GM23338 (cell line): ENCODE results near the gene EMID1. TPM values are rescaled to one million over a fixed set of nuclear protein-coding genes. Genes with fewer than 3 reads are reported as not detected.

Experiments
- ATAC-seq: fragments of 200-7000 bp; cut with Tn5 transposase; 3 replicates; pipeline ENCODE4 v1.9.1; 2020
- DNase-seq: peaks from one replicate; pipeline ENCODE4 v3.0.0-alpha.2; 2015; ENCODE audit warnings: low spot score
- H2AFZ ChIP-seq: fragments of 200-600 bp; sonication (generic); 2 replicates; pipeline ENCODE4 v1.8.0; 2016; ENCODE audit warnings: antibody characterized with exemption, mild to moderate bottlenecking, moderate library complexity
- H3F3A ChIP-seq: fragments of 200-600 bp; sonication (generic); replicated peaks from 2 replicates; pipeline ENCODE4 v1.8.0; 2017; ENCODE audit warnings: antibody characterized with exemption, mixed run types, low read depth
- H3K27ac ChIP-seq: fragments of 200-600 bp; sonication (generic); 2 replicates; pipeline ENCODE4 v1.6.1; 2016; ENCODE audit warnings: low read depth
- H3K27me3 ChIP-seq: fragments of 200-600 bp; sonication (generic); 2 replicates; pipeline ENCODE4 v1.8.0; 2016; ENCODE audit warnings: mild to moderate bottlenecking, mixed run types, moderate library complexity; ENCODE audit not compliant: insufficient read depth
- H3K36me3 ChIP-seq: fragments of 200-600 bp; sonication (generic); 2 replicates; pipeline ENCODE4 v1.8.0; 2016; ENCODE audit warnings: mild to moderate bottlenecking; ENCODE audit not compliant: insufficient read depth
- H3K4me1 ChIP-seq: fragments of 200-600 bp; sonication (generic); 2 replicates; pipeline ENCODE4 v1.8.0; 2016; ENCODE audit warnings: mild to moderate bottlenecking, moderate library complexity; ENCODE audit not compliant: insufficient read depth
- H3K4me2 ChIP-seq: fragments of 200-600 bp; sonication (generic); 2 replicates; pipeline ENCODE4 v1.7.1; 2017; ENCODE audit warnings: mixed run types
- H3K4me3 ChIP-seq: fragments of 200-600 bp; sonication (generic); 2 replicates; pipeline ENCODE4 v1.6.1; 2016; ENCODE audit warnings: mixed run types
- H3K79me2 ChIP-seq: fragments of 200-600 bp; sonication (generic); replicated peaks from 2 replicates; pipeline ENCODE4 v1.8.0; 2017; ENCODE audit warnings: mild to moderate bottlenecking; ENCODE audit not compliant: insufficient read depth
- H3K9me2 ChIP-seq: fragments of 200-600 bp; sonication (generic); 2 replicates; pipeline ENCODE4 v1.8.0; 2017; ENCODE audit not compliant: insufficient read depth
- H4K20me1 ChIP-seq: fragments of 200-600 bp; sonication (generic); replicated peaks from 2 replicates; pipeline ENCODE4 v1.8.0; 2017; ENCODE audit warnings: mild to moderate bottlenecking; ENCODE audit not compliant: insufficient read depth
- H3K27ac Mint-ChIP-seq: 2 replicates; pipeline ENCODE4 v1.8.0; 2020; ENCODE audit warnings: inconsistent platforms, mild to moderate bottlenecking, moderate library complexity, mixed read lengths
- H3K27me3 Mint-ChIP-seq: 3 replicates; pipeline ENCODE4 v1.8.0; 2022; ENCODE audit warnings: low read depth, mild to moderate bottlenecking, moderate library complexity, mixed read lengths, inconsistent platforms; ENCODE audit not compliant: insufficient read depth, poor library complexity
- H3K36me3 Mint-ChIP-seq: 3 replicates; pipeline ENCODE4 v1.8.0; 2021; ENCODE audit warnings: low read depth, mild to moderate bottlenecking, inconsistent platforms, moderate library complexity, mixed read lengths
- H3K4me1 Mint-ChIP-seq: 3 replicates; pipeline ENCODE4 v1.8.0; 2020; ENCODE audit warnings: mild to moderate bottlenecking, inconsistent platforms, mixed read lengths
- H3K4me3 Mint-ChIP-seq: 3 replicates; pipeline ENCODE4 v1.8.0; 2021; ENCODE audit warnings: moderate library complexity, mild to moderate bottlenecking, inconsistent platforms, mixed read lengths
- H3K9me3 Mint-ChIP-seq: 3 replicates; pipeline ENCODE4 v1.8.0; 2020; ENCODE audit warnings: moderate library complexity, mild to moderate bottlenecking, inconsistent platforms, mixed read lengths
- EZH2 ChIP-seq: fragments of 200-600 bp; sonication (generic); IDR thresholded peaks from one replicate; pipeline ENCODE4 v1.8.0; 2017; ENCODE audit warnings: antibody characterized with exemption, mild to moderate bottlenecking, low read depth; ENCODE audit not compliant: unreplicated experiment
- JUNB ChIP-seq: IDR thresholded peaks from one replicate; pipeline ENCODE4 v1.6.1; 2016; ENCODE audit warnings: antibody characterized with exemption; ENCODE audit not compliant: unreplicated experiment
- STAT1 ChIP-seq: IDR thresholded peaks from one replicate; pipeline ENCODE4 v1.6.1; 2016; ENCODE audit warnings: antibody characterized with exemption; ENCODE audit not compliant: unreplicated experiment
- ZNF331 ChIP-seq: fragments of 250-450 bp; sonication (Bioruptor Pico); IDR thresholded peaks from 2 replicates; pipeline ENCODE4 v1.5.0; 2020; ENCODE audit warnings: low read depth, mild to moderate bottlenecking, moderate library complexity
- polyA plus RNA-seq: library from polyadenylated mRNA; unstranded; fragments of >200 nt; fragmentation: Nextera tagmentation; extraction: Ambion mirVana; gene quantifications from 2 replicates; pipeline ENCODE4 v1.2.1, GENCODE V29; 2016
- total RNA-seq: library from RNA; depleted of rRNA; stranded (reverse); fragments of >200 nt; shearing (Covaris generic); gene quantifications from 2 replicates; pipeline ENCODE4 v1.2.3, GENCODE V29; 2014
- TF ChIP-seq, protein P1 (sequence below): fragments of 250-450 bp; sonication (Bioruptor Pico); IDR thresholded peaks from 2 replicates; pipeline ENCODE4 v1.5.0; 2020; ENCODE audit warnings: mild to moderate bottlenecking, moderate library complexity

Gene EMID1
- total and polyA plus RNA-seq, 2 experiments from 2014 or later, result 3.0 to 13.4 TPM

DNA sequence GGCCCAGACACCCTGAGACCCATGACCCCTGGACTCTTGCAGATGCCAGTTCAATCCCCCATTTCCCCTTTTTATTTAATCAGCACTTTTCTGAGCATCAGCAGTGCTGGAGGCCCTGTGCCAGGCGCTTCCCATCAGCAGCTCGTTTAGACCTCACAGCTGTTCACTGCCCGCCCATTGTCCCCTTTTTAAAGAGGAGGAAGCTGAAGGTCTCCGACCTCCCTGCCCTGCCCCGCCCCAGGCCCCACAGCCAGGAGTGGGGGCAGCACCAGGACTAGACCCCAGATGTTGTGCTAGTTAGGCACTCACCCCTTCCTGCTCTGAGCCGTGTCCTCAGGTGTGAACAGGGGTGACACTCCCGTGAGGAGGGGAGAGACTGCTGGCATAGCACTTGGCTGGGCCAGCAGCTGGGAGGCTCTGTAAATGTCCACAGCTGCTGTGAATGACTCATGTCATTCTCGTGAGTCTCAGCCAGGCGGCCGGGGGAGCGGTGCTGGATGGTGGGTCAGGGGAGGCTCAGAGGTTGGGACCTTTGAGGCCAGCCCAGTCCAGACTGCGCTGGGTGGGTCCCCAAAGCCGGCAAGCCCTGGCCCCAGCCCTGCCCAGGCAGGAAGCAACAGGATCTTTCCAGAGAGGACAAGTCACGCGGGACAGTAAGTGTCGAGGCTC, 19.9 kb downstream of the EMID1 start:
- peaks cover 2% of the 10 kb centered on the region; the same call in 2 of the 3 replicates for H3K4me1 Mint-ChIP-seq
- H3K27ac Mint-ChIP-seq, result no peak overlapping the region
- no peak overlapping the region for H2AFZ ChIP-seq
- H3K27me3 Mint-ChIP-seq, result peaks cover 2% of the 10 kb centered on the region
- H3K4me1 ChIP-seq, result no peaks in the 10 kb centered on the region
- H3K4me3 Mint-ChIP-seq, result no peak overlapping the region
- no peak overlapping the region for H3K4me2 ChIP-seq
- H3K9me2 ChIP-seq, result no peaks in the 10 kb centered on the region
- peak; percentile 30; the same call in 2 of the 3 replicates for ATAC-seq
- peaks cover 3% of the 10 kb centered on the region; the same call in 1 of the 2 replicates for H4K20me1 ChIP-seq
- no peak for TF ChIP-seq JUNB
- no peak for TF ChIP-seq STAT1
- TF ChIP-seq EZH2, result no peak
- TF ChIP-seq, protein P1, sequence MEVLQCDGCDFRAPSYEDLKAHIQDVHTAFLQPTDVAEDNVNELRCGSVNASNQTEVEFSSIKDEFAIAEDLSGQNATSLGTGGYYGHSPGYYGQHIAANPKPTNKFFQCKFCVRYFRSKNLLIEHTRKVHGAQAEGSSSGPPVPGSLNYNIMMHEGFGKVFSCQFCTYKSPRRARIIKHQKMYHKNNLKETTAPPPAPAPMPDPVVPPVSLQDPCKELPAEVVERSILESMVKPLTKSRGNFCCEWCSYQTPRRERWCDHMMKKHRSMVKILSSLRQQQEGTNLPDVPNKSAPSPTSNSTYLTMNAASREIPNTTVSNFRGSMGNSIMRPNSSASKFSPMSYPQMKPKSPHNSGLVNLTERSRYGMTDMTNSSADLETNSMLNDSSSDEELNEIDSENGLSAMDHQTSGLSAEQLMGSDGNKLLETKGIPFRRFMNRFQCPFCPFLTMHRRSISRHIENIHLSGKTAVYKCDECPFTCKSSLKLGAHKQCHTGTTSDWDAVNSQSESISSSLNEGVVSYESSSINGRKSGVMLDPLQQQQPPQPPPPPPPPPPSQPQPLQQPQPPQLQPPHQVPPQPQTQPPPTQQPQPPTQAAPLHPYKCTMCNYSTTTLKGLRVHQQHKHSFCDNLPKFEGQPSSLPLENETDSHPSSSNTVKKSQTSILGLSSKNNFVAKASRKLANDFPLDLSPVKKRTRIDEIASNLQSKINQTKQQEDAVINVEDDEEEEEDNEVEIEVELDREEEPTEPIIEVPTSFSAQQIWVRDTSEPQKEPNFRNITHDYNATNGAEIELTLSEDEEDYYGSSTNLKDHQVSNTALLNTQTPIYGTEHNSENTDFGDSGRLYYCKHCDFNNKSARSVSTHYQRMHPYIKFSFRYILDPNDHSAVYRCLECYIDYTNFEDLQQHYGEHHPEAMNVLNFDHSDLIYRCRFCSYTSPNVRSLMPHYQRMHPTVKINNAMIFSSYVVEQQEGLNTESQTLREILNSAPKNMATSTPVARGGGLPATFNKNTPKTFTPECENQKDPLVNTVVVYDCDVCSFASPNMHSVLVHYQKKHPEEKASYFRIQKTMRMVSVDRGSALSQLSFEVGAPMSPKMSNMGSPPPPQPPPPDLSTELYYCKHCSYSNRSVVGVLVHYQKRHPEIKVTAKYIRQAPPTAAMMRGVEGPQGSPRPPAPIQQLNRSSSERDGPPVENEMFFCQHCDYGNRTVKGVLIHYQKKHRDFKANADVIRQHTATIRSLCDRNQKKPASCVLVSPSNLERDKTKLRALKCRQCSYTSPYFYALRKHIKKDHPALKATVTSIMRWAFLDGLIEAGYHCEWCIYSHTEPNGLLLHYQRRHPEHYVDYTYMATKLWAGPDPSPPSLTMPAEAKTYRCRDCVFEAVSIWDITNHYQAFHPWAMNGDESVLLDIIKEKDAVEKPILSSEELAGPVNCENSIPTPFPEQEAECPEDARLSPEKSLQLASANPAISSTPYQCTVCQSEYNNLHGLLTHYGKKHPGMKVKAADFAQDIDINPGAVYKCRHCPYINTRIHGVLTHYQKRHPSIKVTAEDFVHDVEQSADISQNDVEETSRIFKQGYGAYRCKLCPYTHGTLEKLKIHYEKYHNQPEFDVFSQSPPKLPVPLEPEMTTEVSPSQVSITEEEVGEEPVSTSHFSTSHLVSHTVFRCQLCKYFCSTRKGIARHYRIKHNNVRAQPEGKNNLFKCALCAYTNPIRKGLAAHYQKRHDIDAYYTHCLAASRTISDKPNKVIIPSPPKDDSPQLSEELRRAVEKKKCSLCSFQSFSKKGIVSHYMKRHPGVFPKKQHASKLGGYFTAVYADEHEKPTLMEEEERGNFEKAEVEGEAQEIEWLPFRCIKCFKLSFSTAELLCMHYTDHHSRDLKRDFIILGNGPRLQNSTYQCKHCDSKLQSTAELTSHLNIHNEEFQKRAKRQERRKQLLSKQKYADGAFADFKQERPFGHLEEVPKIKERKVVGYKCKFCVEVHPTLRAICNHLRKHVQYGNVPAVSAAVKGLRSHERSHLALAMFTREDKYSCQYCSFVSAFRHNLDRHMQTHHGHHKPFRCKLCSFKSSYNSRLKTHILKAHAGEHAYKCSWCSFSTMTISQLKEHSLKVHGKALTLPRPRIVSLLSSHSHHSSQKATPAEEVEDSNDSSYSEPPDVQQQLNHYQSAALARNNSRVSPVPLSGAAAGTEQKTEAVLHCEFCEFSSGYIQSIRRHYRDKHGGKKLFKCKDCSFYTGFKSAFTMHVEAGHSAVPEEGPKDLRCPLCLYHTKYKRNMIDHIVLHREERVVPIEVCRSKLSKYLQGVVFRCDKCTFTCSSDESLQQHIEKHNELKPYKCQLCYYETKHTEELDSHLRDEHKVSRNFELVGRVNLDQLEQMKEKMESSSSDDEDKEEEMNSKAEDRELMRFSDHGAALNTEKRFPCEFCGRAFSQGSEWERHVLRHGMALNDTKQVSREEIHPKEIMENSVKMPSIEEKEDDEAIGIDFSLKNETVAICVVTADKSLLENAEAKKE (CRISPR knock-in tag), result no peak
- TF ChIP-seq ZNF331, result no peak
- H3K27ac ChIP-seq, result no peak overlapping the region
- DNase-seq, result no peak
- H3F3A ChIP-seq, result no peaks in the 10 kb centered on the region
- no peaks in the 10 kb centered on the region for H3K36me3 Mint-ChIP-seq
- H3K27me3 ChIP-seq, result 0 out of 2 replicates have a peak, but pooled peaks cover 3% of the 10 kb centered on the region
- no peaks in the 10 kb centered on the region for H3K9me3 Mint-ChIP-seq
- H3K36me3 ChIP-seq, result no peaks in the 10 kb centered on the region
- H3K79me2 ChIP-seq, result no peaks in the 10 kb centered on the region
- no peak overlapping the region for H3K4me3 ChIP-seq
